GM12865 (cell line): ENCODE measurements around the gene CLPTM1L.

Source experiments
- DNase-seq: peaks from one replicate; pipeline ENCODE4 v3.0.0; 2010; ENCODE audit warnings: low read depth
- H3K4me3 ChIP-seq: 2 replicates; pipeline ENCODE4 v1.5.1; 2011; ENCODE audit warnings: mild to moderate bottlenecking, low read depth, low read length, control low read depth
- CTCF ChIP-seq: IDR thresholded peaks from 2 replicates; pipeline ENCODE4 v1.5.1; 2011; ENCODE audit warnings: low read length, control low read depth, low read depth, inconsistent platforms; ENCODE audit not compliant: insufficient read depth; ENCODE audit errors: missing control alignments

The CLPTM1L gene

GRCh38 chr5:1380910-1381309, 36.0 kb upstream of the CLPTM1L start:
- no peak for TF ChIP-seq CTCF
- no peak for DNase-seq
- no peak overlapping the region for H3K4me3 ChIP-seq

GRCh38 chr5:1380011-1380817, 35.3 kb upstream of the CLPTM1L start:
- peak; percentile 60 for TF ChIP-seq CTCF
- H3K4me3 ChIP-seq: no peak overlapping the region
- DNase-seq: peak; percentile 69

GRCh38 chr5:1378866-1379659, 34.2 kb upstream of the CLPTM1L start:
- no peak for DNase-seq
- no peak for TF ChIP-seq CTCF
- H3K4me3 ChIP-seq: no peak overlapping the region

GRCh38 chr5:1378096-1378495, 33.2 kb upstream of the CLPTM1L start:
- no peak for TF ChIP-seq CTCF
- DNase-seq: no peak
- no peak overlapping the region for H3K4me3 ChIP-seq

- no peak for TF ChIP-seq CTCF
- DNase-seq: no peak
Observed at GRCh38 chr5:1376981-1377380, 32.1 kb upstream of the CLPTM1L start.

GRCh38 chr5:1375871-1376810, 31.2 kb upstream of the CLPTM1L start:
- H3K4me3 ChIP-seq: no peak overlapping the region
- no peak for DNase-seq
- no peak for TF ChIP-seq CTCF

More at GRCh38 chr5:1376981-1377380, 32.1 kb upstream of the CLPTM1L start:
- H3K4me3 ChIP-seq: no peak overlapping the region
